Measurements from ENCODE around the gene RAP1GAP. TPM values are rescaled to one million over a fixed set of nuclear protein-coding genes. Genes with fewer than 3 reads are reported as not detected.
"Not testable (repeated sequence)": the region's sequence is repeated elsewhere in the genome, so short reads cannot be mapped to it uniquely, and the experiment has no call there.

RAP1GAP gene
- total RNA-seq, 1 experiment from 2014 or later, result 0.17 TPM

- DNase-seq (ENCODE audit: extremely low read depth, low read depth), result no peak
Observed at GRCh38 chr1:21680381-21680780, 11.2 kb upstream of the RAP1GAP start.

GRCh38 chr1:21677168-21677567 lies 8.0 kb upstream of the RAP1GAP start:
- DNase-seq (ENCODE audit: extremely low read depth, low read depth), result no peak

- no peak for DNase-seq (ENCODE audit: extremely low read depth, low read depth)
Observed at GRCh38 chr1:21674957-21675356, 5.8 kb upstream of the RAP1GAP start.

- not testable (repeated sequence) for DNase-seq (ENCODE audit: extremely low read depth, low read depth)
Observed at GRCh38 chr1:21673853-21674252, 4.7 kb upstream of the RAP1GAP start.

GRCh38 chr1:21673277-21673780 lies 4.2 kb upstream of the RAP1GAP start:
- DNase-seq (ENCODE audit: extremely low read depth, low read depth), result no peak

GRCh38 chr1:21672478-21673276 lies 3.5 kb upstream of the RAP1GAP start:
- DNase-seq (ENCODE audit: extremely low read depth, low read depth), result no peak

GRCh38 chr1:21671915-21672314 lies 2.8 kb upstream of the RAP1GAP start:
- no peak for DNase-seq (ENCODE audit: extremely low read depth, low read depth)

GRCh38 chr1:21670956-21671902 lies 2.1 kb upstream of the RAP1GAP start:
- no peak for DNase-seq (ENCODE audit: extremely low read depth, low read depth)

- DNase-seq (ENCODE audit: extremely low read depth, low read depth), result no peak
Observed at GRCh38 chr1:21670059-21670881, 1.1 kb upstream of the RAP1GAP start.

GRCh38 chr1:21668951-21669257 lies 253 bp downstream of the RAP1GAP start:
- no peak for DNase-seq (ENCODE audit: extremely low read depth, low read depth)

GRCh38 chr1:21668232-21668950 lies 766 bp downstream of the RAP1GAP start:
- DNase-seq (ENCODE audit: extremely low read depth, low read depth), result no peak

GRCh38 chr1:21667348-21668231 lies 1.6 kb downstream of the RAP1GAP start:
- DNase-seq (ENCODE audit: extremely low read depth, low read depth), result no peak

GRCh38 chr1:21666576-21667320 lies 2.4 kb downstream of the RAP1GAP start:
- DNase-seq (ENCODE audit: extremely low read depth, low read depth), result no peak

- no peak for DNase-seq (ENCODE audit: extremely low read depth, low read depth)
Observed at GRCh38 chr1:21665711-21666575, 3.2 kb downstream of the RAP1GAP start.

- no peak for DNase-seq (ENCODE audit: extremely low read depth, low read depth)
Observed at GRCh38 chr1:21664806-21665588, 4.2 kb downstream of the RAP1GAP start.

GRCh38 chr1:21663951-21664805 lies 5.0 kb downstream of the RAP1GAP start:
- DNase-seq (ENCODE audit: extremely low read depth, low read depth), result no peak

Measured in NCI-H460 (cell line).